Sigmoid colon (tissue), 3 donors: ENCODE results near the gene ADRB2.

ENCODE experiments used
- POLR2A ChIP-seq, 2 donors: fragments of 450-650 bp; IDR thresholded peaks; one replicate each; pipeline ENCODE4 v1.6.1; 2016; ENCODE audit warnings: antibody characterized with exemption in 2 of 2, mild to moderate bottlenecking in 2 of 2, moderate library complexity in 2 of 2
- TF ChIP-seq, protein P1 (sequence below), 4 experiments: fragments of 450-650 bp in 3 of 4; fragments of 200-600 bp in 1 of 4; IDR thresholded peaks; one replicate each; pipeline ENCODE4 v1.5.1; 2016 to 2019; ENCODE audit warnings: antibody characterized with exemption in 4 of 4, mild to moderate bottlenecking in 3 of 4, moderate library complexity in 2 of 4

DNA sequence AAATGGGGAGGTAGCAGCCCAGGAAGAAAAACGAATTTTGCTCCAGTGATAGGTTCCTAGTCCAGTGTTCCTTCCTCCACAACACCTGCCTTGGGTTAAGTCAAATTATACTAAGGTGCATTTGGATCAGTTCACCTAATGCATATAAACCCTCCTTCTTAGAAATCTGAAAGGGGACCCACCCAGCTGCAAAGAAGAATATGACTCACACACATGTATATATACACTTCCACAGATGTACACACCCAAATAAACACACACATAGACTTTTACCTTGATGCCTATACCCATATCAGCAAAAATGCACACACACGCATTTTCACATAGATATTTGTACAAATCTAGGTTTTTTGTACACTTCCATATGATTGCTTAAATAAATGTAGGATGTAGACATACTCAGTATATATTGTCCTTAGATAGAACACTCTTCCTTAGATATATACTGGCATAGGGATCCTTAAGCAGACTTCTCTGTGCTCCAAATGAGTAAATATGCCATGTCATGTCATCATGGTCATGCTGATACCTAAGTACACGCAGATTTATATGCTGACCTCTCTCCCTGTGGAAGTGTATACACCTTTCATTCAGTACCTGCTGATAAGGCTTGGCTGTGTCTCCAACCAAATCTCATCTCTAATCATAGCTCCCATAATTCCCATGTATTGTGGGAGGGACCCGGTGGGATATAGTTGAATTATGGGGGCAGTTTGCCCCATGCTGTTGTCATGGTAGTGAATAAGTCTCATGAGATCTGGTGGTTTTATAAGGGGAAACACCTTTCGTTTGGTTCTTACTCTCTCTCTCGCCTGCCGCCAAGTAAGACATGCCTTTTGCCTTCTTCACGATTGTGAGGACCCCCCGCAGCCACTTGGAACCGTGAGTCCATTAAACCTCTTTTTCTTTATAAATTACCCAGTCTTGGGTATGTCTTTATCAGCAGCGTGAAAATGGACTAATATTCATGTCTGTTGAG lies 10.2 kb downstream of the ADRB2 start:
- TF ChIP-seq, protein P1, sequence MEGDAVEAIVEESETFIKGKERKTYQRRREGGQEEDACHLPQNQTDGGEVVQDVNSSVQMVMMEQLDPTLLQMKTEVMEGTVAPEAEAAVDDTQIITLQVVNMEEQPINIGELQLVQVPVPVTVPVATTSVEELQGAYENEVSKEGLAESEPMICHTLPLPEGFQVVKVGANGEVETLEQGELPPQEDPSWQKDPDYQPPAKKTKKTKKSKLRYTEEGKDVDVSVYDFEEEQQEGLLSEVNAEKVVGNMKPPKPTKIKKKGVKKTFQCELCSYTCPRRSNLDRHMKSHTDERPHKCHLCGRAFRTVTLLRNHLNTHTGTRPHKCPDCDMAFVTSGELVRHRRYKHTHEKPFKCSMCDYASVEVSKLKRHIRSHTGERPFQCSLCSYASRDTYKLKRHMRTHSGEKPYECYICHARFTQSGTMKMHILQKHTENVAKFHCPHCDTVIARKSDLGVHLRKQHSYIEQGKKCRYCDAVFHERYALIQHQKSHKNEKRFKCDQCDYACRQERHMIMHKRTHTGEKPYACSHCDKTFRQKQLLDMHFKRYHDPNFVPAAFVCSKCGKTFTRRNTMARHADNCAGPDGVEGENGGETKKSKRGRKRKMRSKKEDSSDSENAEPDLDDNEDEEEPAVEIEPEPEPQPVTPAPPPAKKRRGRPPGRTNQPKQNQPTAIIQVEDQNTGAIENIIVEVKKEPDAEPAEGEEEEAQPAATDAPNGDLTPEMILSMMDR (IDR thresholded peaks at IDR 0.05): no peak
- TF ChIP-seq POLR2A (IDR thresholded peaks at IDR 0.05): no peak
